Upper lobe of right lung (tissue), 1 donor: ENCODE results near the gene CMIP. TPM values are rescaled to one million over a fixed set of nuclear protein-coding genes. Genes with fewer than 3 reads are reported as not detected.

Experiments used
- ATAC-seq: fragments of 200-7000 bp; cut with Tn5 transposase; one replicate; pipeline ENCODE4 v1.9.1; 2020; ENCODE audit warnings: mild to moderate bottlenecking, moderate library complexity
- DNase-seq: peaks from one replicate; pipeline ENCODE4 v3.0.0-alpha.2; 2020
- H3K27ac ChIP-seq: fragments of 200-600 bp; one replicate; pipeline ENCODE4 v1.8.0; 2022
- H3K27me3 ChIP-seq: fragments of 200-600 bp; one replicate; pipeline ENCODE4 v1.8.0; 2022; ENCODE audit warnings: mild to moderate bottlenecking
- H3K36me3 ChIP-seq: fragments of 200-600 bp; one replicate; pipeline ENCODE4 v1.8.0; 2022
- H3K4me1 ChIP-seq: fragments of 200-600 bp; one replicate; pipeline ENCODE4 v1.8.0; 2022
- H3K4me3 ChIP-seq: fragments of 200-600 bp; one replicate; pipeline ENCODE4 v1.8.0; 2022; ENCODE audit warnings: mild to moderate bottlenecking
- H3K9me3 ChIP-seq: fragments of 200-600 bp; one replicate; pipeline ENCODE4 v1.8.0; 2022
- CTCF ChIP-seq: fragments of 200-600 bp; IDR thresholded peaks from one replicate; pipeline ENCODE4 v1.8.0; 2022; ENCODE audit warnings: antibody characterized with exemption
- intact Hi-C: fragments of 100-400 bp; cut with DNase I; formaldehyde crosslinking; loops from one replicate; pipeline ENCODE4 v1.11.0; 2022
- total RNA-seq: library from RNA; stranded (reverse); fragmentation: NEBNext Ultra II Directional; extraction: Animal tissue kit (Norgen Biotek cat#: 25700); gene quantifications from one replicate; pipeline ENCODE4 v1.2.1, GENCODE V29; 2021
- donor health status: DM: no; HTN: yes; CAD: no; lungs with severe emphysema.

Gene CMIP
- total RNA-seq, 1 donor from 2014 or later, result 73.8 TPM

DNA sequence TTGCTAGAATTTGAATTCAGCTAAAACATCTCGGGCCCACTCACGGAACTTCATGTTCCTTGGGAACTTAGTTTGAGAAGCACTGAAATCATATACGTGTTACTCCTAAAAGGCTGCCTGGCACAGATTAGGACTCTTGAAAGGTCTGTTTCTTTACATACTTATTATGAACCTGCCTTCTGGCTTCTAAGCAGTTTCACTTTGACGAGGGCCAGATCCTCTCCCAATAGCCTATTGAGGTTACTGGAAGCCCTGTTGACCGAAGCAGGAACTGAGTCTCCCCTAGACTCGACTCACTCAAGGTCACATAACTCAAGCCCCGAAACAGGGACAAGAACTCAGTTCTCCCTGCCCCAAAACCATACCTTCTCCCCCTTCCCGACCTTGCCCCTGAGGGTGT, 212.6 kb downstream of the CMIP start:
- DNase-seq (no peak), ATAC-seq (no peak)
- no peaks in the 10 kb centered on the region for H3K4me1 ChIP-seq
- TF ChIP-seq CTCF, result no peak
- H3K27me3 ChIP-seq, result no peaks in the 10 kb centered on the region
- H3K36me3 ChIP-seq, result peaks cover 55% of the 10 kb centered on the region
- no peak overlapping the region for H3K27ac ChIP-seq
- intact Hi-C loops, result no loop called here
- no peak overlapping the region for H3K4me3 ChIP-seq
- H3K9me3 ChIP-seq, result no peaks in the 10 kb centered on the region

DNA sequence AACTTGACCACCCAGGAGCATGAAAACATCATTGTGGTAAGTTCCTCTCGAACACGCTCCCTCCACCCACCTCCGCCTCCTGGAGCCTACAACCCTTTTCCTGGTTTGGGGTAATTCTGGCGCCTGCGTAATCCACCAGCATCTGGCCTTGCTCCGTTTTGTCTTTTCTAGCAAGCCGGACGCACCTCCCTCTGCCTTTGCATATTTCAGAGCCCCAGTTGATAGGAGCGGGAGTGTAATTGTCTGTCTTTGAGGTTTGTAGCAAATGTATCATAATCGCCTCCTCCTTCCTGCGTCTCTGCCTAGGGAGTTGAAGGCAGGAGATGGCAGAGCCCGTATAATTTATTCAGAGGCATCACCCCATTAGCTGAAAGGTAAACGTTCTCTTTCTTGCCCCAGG, 213.2 kb downstream of the CMIP start:
- Histone ChIP-seq H3K27me3 (no peaks in the 10 kb centered on the region), H3K4me1 (no peaks in the 10 kb centered on the region), H3K4me3 (no peak overlapping the region), H3K9me3 (no peaks in the 10 kb centered on the region), H3K27ac (no peak overlapping the region), H3K36me3 (peaks cover 58% of the 10 kb centered on the region)
- no peak for DNase-seq
- TF ChIP-seq CTCF, result no peak
- intact Hi-C loops, result no loop called here
- ATAC-seq, result no peak

DNA sequence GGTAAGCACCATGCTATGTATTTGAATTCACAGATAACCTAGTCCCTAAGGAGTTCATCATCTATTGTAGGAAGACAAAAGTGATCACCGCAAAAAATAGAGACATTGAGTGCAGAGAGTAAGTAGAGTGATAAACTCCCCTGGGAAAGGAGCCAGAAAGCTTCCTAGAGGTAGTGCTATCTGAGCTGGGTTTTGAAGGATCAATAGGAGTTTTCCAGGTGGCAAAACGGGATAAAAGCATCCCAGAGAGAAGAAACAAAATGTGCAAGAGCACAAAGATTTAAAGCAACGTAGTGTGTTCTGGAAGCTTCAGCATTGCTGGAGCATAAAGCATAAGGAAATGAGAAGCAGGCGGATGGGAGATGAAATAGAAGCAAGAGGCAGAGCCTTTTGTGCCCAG, 213.8 kb downstream of the CMIP start:
- no peaks in the 10 kb centered on the region for H3K9me3 ChIP-seq
- no peak overlapping the region for H3K27ac ChIP-seq
- DNase-seq, result no peak
- peaks cover 58% of the 10 kb centered on the region for H3K36me3 ChIP-seq
- no peak overlapping the region for H3K4me3 ChIP-seq
- ATAC-seq, result no peak
- H3K4me1 ChIP-seq, result no peaks in the 10 kb centered on the region
- intact Hi-C loops, result no loop called here
- no peak for TF ChIP-seq CTCF
- H3K27me3 ChIP-seq, result no peaks in the 10 kb centered on the region

DNA sequence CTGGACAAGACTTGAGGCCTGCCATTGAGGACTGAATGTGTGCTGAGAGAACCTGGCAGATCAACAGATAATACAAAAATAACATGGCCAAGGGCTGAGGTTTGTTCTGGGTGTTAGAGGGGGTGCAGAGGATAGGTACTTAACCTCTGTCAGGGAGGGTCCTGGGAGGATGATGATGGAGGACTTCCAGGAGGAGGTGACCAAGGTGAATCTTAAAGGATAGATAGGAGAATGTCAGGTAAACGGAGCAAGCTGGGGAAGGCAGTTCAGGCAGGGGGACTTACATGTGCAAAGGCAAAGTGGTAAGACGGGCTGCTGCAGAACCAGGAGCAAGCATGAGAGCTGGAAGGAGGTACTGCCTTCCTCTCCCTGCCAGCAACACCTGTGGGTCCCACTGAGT, 214.6 kb downstream of the CMIP start:
- intact Hi-C loops, result no loop called here
- ATAC-seq, result no peak
- peaks cover 61% of the 10 kb centered on the region for H3K36me3 ChIP-seq

DNA sequence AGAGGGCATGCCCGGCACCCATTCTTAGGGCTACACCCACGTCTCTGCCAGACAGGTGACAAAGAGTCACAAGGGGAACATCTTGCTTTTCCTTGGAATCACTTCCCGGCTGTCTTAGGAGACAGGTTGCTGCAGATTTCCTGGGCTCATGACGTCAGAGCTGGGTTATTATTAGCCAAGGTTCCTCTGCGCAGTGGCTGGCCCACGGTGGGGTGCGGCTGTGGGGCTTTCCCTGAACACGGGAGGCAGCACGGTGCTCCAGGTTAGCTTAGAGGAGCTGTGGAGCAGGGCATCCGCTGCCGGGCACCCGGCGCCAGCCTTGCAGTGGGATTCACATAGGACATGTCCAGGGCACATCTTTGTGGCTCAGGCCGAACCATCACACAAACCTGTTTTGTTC, 216.5 kb downstream of the CMIP start:
- ATAC-seq, result no peak
- peaks cover 73% of the 10 kb centered on the region for H3K36me3 ChIP-seq
- no peak for DNase-seq
- H3K9me3 ChIP-seq, result no peaks in the 10 kb centered on the region
- no peaks in the 10 kb centered on the region for H3K4me1 ChIP-seq
- TF ChIP-seq CTCF, result no peak
- intact Hi-C loops, result no loop called here
- H3K27ac ChIP-seq, result no peak overlapping the region
- H3K4me3 ChIP-seq, result no peak overlapping the region
- H3K27me3 ChIP-seq, result no peaks in the 10 kb centered on the region

More for the DNA sequence above, 214.6 kb downstream of the CMIP start:
- Histone ChIP-seq H3K27ac (no peak overlapping the region), H3K4me1 (no peaks in the 10 kb centered on the region), H3K4me3 (no peak overlapping the region), H3K9me3 (no peaks in the 10 kb centered on the region), H3K27me3 (no peaks in the 10 kb centered on the region)
- no peak for TF ChIP-seq CTCF
- DNase-seq, result no peak

GRCh38 chr16:81664153-81664552, 219.5 kb downstream of the CMIP start:
- H3K36me3 ChIP-seq, result peaks cover 61% of the 10 kb centered on the region
- ATAC-seq (no peak), DNase-seq (no peak)
- H3K27me3 ChIP-seq, result no peaks in the 10 kb centered on the region
- H3K4me1 ChIP-seq, result no peaks in the 10 kb centered on the region
- no peak overlapping the region for H3K4me3 ChIP-seq
- no peak for TF ChIP-seq CTCF
- intact Hi-C loops, result no loop called here
- H3K9me3 ChIP-seq, result no peaks in the 10 kb centered on the region
- no peak overlapping the region for H3K27ac ChIP-seq
